GM20431 (cell line): Measurements from ENCODE around the gene ZDHHC21.

Source experiments
- in situ Hi-C: fragments of 300-500 bp; cut with MseI, MboI; formaldehyde crosslinking; loops from one replicate; pipeline ENCODE4 v1.15.0; 2020; ENCODE audit warnings: low sequenced_read_pairs; ENCODE audit not compliant: unreplicated experiment

ZDHHC21 gene

GRCh38 chr9:14633148-14633547, 60.1 kb downstream of the ZDHHC21 start:
- in situ Hi-C loops, result no loop called here

DNA sequence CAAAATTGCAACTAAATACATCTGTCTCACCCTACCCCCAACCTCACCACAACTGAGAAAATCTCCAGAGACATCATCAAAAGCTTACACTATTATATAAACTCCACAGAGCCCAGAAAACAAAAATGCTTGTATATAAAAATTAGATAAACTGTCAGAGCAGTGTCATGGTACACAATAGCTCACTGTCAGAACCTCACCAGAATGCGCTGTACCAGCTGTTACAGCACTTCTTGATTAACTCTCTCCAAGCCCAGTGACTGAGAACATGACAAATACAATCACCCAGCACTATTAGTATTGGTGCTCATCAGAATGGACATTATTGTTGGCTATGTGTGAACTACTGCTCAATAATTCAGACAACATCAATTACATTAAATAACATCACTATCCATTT, 65.7 kb downstream of the ZDHHC21 start:
- in situ Hi-C loops, result no loop called here

DNA sequence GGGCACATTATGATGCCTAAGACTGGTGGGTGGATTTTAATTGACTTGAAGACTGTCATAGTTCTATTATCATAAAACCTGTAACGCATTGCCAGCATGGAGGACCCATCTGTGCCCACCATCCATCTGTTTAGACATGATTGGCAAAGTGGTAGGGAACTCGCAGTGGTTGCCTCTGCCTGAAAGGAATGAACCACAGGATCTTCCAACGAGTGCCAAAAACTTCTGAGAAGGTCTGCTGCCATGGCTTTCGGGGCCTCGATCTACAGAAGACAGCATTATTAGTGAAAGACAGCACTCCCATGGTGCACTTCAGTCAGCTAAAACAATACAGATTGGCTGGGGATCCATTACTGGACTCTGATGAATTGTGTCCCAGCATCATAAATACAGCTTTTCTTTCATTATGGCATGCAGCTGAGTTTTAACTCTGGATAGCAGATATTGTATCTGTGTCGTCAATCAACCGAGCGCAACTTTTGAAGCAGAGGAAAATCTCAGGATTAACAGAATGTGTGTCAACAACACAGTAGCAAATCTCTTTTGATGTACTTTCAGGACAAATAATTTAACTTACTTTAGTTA, 74.3 kb downstream of the ZDHHC21 start:
- in situ Hi-C loops, result no loop called here

GRCh38 chr9:14616188-14616982, 76.8 kb downstream of the ZDHHC21 start:
- in situ Hi-C loops, result no loop called here

GRCh38 chr9:14608540-14608939, 84.7 kb downstream of the ZDHHC21 start:
- in situ Hi-C loops, result loop anchor here (10.0 kb wide), 1 partner anchor 146 kb away; no protein-coding TSS in a partner anchor

DNA sequence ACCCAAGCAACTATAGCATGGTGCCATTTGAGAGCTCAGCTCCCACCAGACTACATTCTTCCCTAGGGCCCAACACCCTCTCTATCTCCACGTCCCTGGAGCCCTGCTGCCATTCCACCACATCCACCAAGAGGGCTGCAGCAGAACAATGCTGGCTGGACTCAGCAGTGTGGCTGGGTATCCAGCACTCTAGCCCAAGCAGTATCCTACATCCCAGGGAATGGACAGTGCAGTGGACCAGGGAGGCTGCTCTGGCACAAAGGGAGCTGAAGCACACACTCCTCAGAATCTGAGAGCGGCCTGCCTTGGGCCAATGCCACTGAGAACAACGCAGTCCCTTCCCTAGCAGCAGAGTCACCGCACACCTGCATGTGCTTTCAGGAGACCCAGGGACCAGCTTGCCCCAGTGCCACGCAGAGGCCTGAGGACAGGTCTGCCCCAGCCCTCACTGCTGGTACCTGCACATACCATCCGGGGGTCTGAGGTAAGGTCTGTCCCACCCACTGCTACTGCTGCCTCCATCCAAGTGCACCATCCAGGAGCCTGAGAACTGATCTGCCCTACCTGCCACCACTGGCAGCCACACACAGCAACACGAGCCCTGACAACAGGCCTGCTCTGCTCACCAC, 95.9 kb downstream of the ZDHHC21 start:
- in situ Hi-C loops, result no loop called here

DNA sequence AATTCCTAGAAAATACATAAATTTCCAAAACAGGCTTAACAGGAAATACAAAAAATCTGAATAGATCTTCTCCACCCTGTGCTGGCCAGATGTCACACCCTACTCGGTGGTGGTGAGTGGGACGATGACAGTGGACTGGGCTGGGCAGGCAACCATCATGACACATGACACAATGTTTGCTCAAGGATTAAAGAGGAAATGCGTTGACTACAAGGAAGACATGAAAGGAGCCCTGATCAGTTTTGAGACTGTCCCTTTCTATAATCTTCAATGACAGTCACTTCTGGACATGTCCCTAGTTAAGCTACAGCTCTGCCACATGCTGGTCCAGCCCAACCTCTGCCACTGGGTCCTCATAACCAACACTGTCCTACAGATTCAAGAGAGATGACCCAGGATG, 99.8 kb downstream of the ZDHHC21 start:
- in situ Hi-C loops, result no loop called here

- in situ Hi-C loops, result no loop called here
Observed at GRCh38 chr9:14591411-14591810, 101.8 kb downstream of the ZDHHC21 start.

DNA sequence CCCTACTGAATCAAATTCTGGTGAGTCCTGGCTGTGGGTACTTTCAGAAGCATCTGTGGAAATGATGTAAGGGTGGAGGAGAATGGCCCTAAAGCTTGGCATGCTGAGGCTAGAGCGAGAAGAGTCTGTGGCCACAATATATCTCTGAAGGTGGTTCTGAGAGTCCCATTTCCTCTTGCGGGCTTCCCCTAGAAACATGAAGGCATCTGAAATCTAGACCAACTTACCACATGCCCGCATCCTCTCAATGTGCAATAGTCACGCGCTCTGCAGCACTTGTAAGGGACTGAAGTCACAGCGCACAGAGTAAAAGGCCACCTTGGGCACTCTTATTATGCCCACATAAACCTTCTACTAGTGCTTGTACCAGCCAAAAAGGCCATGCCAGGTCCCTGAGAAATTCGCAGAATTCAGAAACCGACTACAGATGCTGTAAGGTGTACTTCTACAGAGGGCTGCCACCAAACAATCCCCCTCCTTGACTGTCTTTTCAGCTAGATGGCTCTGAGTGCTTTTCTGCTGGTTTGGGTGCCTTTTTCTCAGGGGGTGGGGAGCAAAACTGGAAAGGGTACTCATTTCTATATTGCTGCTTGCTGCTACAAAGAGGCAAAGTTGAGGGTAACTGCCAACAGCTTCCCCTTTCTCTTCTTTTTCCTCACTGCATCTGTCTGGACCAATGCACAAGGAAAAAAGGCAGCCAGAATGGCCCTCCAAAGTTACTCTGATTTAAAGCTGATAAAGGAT, 107.3 kb downstream of the ZDHHC21 start:
- in situ Hi-C loops, result no loop called here

- in situ Hi-C loops, result no loop called here
Observed at GRCh38 chr9:14584571-14584970, 108.7 kb downstream of the ZDHHC21 start.

DNA sequence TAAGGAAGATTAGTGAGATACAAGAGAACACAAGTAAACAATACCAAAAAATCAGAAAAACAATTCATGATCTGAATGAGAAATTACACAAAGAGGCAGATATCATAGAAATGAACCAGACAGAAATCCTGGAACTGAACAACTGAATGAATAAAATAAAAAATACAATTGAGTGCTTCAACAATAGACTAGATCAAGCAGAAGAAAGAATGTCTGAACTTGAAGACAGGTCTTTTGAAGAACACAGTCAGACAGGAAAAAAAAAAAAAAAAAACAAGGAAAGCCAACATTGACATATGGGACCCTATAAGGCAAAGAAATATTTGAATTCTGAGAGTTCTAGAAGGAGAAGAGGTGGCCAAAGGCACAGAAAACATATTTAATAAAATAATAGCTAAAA, 115.2 kb downstream of the ZDHHC21 start:
- in situ Hi-C loops, result no loop called here

- in situ Hi-C loops, result no loop called here
Observed at GRCh38 chr9:14574173-14574572, 119.1 kb downstream of the ZDHHC21 start.

GRCh38 chr9:14573319-14573718, 119.9 kb downstream of the ZDHHC21 start:
- in situ Hi-C loops, result no loop called here

DNA sequence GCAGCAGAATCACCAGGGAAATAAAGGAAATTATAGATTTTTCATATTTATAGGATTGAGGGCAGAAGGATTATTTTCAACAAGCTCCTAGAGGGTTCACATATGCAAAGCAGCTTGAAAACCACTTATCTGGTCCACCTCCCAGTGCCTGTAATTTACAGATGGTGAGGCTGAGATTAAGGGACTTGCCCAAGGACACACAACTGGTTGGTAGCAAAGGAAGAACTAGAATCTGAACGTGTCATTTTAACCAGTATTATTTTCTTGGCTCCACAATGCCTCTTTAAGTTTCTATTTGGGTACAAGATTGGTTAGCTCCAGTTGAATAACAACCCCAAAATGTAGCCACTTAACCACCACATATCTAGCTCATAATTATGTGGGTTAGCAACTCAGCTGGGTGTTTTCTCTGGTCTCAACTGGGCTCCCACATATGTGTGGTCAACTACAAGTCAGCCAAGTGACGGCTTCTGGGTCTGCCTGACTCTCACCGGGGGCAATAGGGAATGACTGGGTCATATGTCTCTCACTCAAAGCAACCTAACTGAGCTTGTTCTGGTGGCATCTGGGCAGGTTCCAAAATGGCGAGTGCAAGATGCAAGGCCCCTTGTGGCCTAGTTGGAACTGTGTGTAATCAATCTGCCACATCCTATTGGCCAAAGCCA, 127.7 kb downstream of the ZDHHC21 start:
- in situ Hi-C loops, result no loop called here

- in situ Hi-C loops, result no loop called here
Observed at GRCh38 chr9:14563902-14564624, 129.2 kb downstream of the ZDHHC21 start.

DNA sequence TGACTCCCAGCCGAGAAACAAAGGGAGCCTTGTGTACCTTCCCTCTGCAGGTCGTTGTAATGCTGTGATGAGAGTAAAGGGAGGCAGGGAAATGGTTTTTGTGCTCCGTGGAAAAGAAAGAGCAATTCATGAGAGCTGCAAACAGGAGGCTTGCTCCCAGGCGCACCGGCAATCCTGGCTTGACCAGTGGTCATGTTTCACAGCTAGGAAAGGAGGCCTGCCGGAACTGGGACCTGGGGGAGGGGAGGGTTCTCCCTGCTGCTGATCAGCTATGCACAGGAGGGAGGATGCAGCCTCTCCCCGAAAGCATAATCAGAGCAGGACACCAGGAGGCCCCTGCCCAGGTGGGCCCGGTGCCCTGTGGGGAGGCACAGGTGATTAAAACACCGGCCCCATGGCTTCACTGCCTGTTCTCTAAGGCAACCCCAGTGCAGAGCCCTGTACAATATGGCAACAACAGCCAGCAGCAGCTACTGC, 131.3 kb downstream of the ZDHHC21 start:
- in situ Hi-C loops, result no loop called here
